Stimulated activated CD4-positive, alpha-beta T cell treated with anti-CD3 and anti-CD28 coated beads, TNF-alpha, amount 100 ng/mL, for 24 hours (primary cell): ENCODE measurements around the gene TBC1D7.

Source experiments
- DNase-seq, 3 experiments: peaks; one replicate each; pipeline ENCODE4 v3.0.0-alpha.2; 2020; ENCODE audit warnings: low read depth in 3 of 3

The TBC1D7 gene

DNA sequence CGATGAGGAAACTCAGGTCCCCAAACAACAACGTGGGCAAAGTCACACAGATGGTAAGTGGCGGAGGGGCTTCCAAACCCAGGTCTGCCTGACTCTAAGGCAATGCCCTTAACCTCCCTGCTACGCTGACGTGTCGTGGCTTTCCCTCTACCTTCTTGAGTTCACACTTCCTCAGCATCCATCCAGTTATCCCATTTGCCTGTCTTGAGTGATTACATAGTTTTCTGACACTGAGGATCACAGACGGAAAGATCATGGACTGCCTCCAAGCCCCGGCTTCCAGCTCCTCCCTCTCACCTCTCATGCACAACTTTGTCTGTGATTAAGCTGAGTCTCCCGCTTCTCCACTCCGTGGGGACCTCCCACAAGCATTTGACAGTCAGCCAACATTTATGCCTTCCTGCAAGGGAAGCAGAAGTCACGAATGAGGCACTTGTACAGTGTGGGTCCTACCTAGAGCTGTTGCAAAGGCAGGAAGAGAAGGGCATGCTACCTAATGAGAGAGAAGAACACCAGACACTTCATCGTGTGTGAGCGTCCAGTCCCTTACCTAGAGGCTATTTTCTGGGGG is 33.8 kb downstream of the TBC1D7 start:
- no peak for DNase-seq

DNA sequence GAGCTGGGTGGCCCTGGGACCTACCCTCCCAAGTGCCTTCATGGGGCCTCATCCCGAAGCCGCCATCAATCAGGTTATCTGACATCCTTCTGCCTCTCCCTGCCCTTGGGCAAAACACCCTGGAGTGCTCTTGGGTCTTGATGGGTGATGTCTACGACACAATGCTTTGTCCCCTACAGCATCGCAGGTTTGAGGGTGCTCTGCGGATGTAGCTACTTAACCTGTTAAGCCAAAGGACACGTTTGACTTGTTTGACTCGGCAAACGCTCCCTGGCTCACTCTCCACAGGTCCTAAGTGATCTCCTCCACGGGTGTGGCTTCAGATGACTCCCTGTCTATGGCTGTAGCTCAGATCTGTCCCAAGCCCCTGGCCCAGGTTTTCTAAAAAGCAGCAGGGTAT is 35.6 kb downstream of the TBC1D7 start:
- DNase-seq = no peak

- no peak for DNase-seq
These were observed 38.0 kb downstream of the TBC1D7 start for GRCh38 chr6:13290335-13290734.

- no peak for DNase-seq
These were observed 38.5 kb downstream of the TBC1D7 start for GRCh38 chr6:13289789-13290318.

GRCh38 chr6:13288969-13289391 is 39.4 kb downstream of the TBC1D7 start:
- no peak for DNase-seq

GRCh38 chr6:13288481-13288880 is 39.9 kb downstream of the TBC1D7 start:
- DNase-seq = no peak

GRCh38 chr6:13287104-13287503 is 41.2 kb downstream of the TBC1D7 start:
- DNase-seq = no peak

DNA sequence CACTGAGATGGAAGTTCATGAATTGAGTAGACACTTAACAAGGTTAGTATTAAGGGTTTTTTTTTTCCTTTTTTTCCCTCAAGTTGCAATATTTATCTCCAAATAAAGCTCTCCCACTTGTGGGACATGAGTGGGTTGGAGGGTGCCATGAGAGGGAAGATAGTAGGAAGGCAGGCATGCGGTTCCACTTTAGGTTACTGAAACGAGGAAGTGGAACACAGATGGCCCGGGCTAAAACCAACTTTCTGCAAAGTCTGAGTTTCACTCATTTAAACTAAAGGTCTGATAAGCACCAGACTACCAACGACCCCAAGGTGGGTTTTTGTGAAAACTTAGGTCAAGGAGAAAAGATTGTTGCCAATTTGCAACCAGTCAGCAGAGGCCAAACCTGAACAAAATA is 42.2 kb downstream of the TBC1D7 start:
- no peak for DNase-seq

DNA sequence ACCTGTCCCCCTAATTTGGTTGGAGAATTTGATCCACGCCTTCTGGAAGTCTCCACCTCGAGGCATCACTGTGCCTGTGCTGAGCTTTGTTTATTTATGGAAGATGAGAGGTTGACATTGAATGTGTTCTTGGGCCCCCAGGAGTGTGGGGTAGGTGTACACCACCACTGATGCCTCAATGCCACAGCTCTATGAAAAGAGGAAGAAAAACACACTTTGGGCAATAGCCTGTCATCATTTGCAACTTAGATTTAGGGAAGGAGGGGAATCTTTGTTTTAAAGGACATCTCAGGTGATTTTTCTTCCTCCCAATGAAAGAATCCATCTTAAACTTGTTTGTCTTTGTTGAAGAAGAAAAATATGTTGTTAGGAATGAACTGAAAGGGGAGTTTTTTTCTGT is 42.6 kb downstream of the TBC1D7 start:
- DNase-seq = no peak

DNA sequence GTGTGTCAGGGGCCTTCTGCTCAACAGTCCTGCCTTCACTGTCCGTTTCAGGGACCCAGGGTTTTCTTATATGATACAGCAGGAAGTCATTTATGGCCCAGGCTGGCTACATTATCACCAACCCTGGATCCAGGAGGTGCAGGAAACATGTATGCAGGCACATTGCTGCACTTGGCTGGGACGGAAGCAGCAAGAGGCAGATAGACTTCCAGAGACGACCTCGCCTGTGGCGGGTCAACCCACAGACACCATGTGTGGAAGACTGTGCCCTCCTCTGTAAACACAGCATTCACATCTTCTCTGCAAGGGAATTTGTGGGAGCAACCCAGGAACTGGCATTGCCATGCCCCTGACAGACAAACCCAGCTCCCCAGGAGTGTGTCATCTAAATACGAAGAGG is 43.7 kb downstream of the TBC1D7 start:
- DNase-seq = no peak

DNA sequence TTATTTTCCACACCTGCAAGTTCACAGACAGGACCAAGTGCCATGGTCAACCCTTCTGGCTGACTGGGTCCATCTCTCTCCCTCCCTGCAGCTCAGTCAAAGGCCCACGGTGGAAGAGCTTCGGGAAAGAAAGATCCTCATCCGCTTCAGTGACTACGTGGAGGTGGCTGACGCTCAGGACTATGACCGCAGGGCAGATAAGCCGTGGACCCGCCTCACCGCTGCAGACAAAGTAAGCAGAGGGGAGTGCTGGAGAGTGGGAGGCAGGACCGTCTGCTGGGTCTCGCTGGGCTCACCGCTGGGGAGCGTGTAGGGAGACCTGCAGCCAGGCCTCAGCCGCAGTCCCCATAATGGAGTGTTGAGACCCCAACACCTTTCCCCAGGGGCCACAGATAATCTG is 45.0 kb downstream of the TBC1D7 start:
- no peak for DNase-seq

DNA sequence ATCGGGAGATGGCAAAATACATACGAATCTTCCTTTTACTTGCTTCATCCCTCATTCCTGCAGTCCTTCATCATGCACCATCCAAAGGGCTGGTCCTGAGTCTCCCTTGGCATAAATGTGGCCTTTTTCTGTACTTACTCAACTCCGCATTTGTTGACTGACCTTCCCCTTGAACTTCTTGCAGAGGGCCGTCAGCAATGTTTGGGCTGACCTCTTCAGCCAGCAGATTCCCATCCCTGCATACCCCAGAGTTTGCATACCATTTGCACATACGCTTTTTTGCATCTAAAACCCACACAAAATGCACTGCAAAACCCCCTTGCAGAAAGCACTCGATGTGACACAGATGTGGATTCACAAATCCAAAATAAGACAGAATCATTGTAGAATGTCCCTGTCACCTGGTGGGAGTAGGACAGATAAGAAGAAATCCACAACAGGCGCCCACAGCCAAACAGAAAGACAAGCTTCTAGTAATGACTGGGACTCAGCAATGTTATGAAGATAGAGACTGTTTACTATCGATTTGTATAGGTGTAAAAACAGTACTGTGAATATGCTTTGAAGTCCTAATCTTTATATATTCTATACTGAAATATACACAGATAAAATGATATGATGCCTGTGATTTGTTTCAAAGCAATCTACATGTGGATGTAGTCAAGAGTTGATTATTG is 45.8 kb downstream of the TBC1D7 start:
- DNase-seq = no peak

DNA sequence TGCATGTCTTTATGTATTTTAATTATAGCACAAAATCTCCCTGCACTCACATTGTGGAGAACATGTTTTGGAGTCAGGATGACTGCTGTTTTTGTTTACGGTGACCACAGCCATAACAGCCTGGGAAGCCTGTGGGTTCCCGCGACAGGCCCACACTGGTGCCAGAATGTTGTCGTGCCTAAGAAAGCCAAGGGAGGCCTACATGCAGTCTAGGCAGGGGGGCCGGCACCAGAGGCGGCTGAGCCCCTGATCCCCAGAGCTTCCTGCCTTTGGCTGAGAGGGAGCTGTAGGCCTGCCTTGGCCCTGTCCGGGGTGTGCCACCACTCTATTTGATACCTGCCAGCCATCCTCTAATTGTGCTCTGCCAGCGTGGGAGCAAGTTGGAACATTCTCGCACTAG is 46.7 kb downstream of the TBC1D7 start:
- DNase-seq = no peak

GRCh38 chr6:13280254-13280653 is 48.1 kb downstream of the TBC1D7 start:
- no peak for DNase-seq

DNA sequence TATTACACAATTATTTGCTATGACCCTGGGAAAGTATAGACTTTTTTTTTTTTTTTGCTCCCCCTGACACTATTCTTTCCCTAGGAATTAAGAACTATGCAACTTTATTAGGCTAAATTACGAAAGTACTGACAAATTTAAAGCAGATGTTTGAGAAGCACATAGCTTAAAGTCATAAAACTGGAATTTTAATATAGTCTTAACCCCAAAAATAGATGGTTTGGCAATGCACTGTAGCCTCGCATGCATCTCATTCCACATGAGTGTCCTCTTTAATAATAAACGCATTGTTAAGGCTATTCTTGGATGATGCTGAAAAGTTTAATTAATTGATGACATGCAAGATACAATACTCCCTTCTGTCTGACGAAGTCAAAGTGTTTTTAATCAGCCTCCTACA is 49.3 kb downstream of the TBC1D7 start:
- no peak for DNase-seq

GRCh38 chr6:13278164-13278563 is 50.2 kb downstream of the TBC1D7 start:
- DNase-seq = peak in 1 of 3 experiments; percentile 11

DNA sequence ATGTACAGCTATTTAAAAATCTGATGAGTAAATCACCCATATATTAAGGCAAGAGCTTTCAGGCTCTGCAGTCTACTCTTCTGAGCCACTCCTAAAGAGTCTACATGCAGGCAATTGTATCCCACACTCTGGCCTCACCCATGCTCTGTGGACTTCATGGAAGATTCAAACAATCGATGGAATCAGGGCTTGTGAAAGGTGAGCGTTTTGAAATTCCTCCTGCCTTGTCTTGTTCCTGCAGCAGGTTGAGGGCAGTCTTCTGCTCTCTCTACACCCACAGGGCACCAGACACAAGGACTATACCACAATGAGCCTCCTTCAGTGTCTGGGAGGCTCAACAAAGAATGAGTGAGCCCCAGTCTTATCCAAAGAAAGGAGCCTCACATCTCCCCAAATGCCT is 51.1 kb downstream of the TBC1D7 start:
- DNase-seq = no peak

DNA sequence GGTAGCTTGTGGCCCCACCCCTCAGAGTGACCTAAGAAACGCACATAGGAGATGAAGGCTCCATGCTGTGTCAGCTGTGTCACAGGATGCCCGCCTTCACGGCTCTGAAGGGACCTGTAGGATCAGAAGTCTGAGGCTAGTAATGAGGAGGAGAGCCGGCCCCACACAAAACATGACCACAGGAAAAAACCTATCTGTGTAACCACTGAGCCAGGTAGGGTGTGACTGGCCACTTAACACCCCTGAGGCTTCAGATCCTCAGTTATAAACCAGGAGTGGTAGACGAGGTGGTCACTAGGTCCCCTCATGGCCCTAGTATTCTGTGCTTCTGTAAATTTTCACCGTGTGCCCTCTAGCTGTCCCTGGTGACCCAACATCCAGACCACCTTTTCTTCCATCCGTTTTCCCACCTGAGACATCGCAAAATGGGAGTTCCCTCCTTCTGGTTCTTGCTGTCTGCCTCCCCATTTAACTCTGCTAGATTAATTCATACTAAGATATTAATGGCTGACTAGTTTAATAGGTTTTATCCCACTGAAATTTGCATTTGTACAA is 52.8 kb downstream of the TBC1D7 start:
- no peak for DNase-seq

- no peak for DNase-seq
These were observed 53.5 kb downstream of the TBC1D7 start for GRCh38 chr6:13274707-13275434.

DNA sequence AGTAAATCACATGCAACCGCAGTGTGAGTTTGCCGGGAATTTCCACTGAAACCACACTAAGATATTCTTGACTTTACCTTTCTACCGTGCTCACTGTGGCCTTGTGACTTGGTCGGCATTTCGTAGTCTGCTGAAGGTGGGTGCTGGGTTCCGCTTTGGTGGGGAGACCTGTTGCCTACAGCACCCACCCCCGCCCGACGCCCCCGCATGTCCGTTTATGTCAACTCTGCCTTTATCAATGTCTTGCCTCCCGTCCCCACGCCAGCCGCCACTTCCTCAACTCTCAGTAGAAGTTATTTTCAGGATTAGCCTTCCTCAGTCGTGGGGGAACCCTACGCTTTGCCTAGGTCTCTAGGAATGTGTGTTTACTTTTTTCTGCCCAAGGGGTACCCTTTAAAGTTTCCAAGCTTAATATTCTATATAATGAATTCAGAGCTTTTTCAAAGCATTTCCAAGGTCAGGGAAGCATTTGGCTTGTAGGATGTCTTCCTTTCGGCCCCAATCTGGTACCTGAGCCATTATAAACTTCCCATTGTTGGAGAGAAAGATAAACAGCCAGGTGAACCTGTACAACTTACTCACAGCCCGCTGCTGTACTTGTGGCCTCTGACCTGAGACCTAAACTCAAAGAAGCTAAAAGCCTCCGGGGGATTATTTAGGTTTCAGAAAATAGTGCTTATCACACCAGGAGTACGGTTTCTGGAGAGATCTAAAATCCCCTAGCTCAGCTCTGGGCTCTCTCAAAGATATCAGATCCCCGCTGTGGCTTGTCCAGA is 54.2 kb downstream of the TBC1D7 start:
- DNase-seq = peak; percentile 33 to 58 (median 50)

DNA sequence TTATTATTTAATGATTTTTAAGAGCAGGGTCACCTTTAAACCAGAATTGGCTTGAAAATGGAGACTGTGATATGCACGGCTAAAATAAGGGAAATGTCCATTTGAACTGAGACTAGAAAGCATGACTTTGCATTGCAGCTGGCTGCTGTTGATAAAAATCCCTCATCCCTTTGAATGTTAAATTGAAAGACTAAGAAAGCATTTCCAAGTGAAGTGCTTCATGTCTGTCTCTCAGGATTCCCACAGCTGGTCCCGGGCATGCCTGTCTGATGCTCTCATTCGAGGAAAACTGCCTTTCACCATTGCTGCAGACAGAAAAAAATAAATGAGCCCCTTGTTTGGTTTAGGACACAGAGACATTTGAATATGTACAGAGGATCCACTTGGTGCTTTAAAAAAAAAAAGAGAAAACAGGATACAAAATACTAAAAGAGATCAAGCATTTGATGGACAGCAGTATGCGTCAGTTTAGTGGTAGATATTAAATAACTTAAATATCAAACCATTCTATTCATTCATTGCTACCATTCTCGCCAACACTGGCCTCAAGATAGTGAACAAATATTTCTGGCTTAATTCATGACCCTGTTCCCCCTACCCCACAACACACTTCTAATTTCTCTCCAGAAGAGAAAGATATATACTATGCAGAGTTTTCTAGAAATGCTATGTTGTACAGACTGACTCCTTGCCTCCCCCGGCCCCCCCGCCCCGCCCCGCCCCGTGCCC is 55.0 kb downstream of the TBC1D7 start:
- no peak for DNase-seq
